GM23338 (cell line): ENCODE results near the gene NPTXR. TPM values are rescaled to one million over a fixed set of nuclear protein-coding genes. Genes with fewer than 3 reads are reported as not detected.
A peak's percentile ranks its signal among the peaks of the same experiment; 100 is the strongest.

Experiments
- ATAC-seq: fragments of 200-7000 bp; cut with Tn5 transposase; 3 replicates; pipeline ENCODE4 v1.9.1; 2020
- DNase-seq: peaks from one replicate; pipeline ENCODE4 v3.0.0-alpha.2; 2015; ENCODE audit warnings: low spot score
- H2AFZ ChIP-seq: fragments of 200-600 bp; sonication (generic); 2 replicates; pipeline ENCODE4 v1.8.0; 2016; ENCODE audit warnings: antibody characterized with exemption, mild to moderate bottlenecking, moderate library complexity
- H3F3A ChIP-seq: fragments of 200-600 bp; sonication (generic); replicated peaks from 2 replicates; pipeline ENCODE4 v1.8.0; 2017; ENCODE audit warnings: antibody characterized with exemption, mixed run types, low read depth
- H3K27ac ChIP-seq: fragments of 200-600 bp; sonication (generic); 2 replicates; pipeline ENCODE4 v1.6.1; 2016; ENCODE audit warnings: low read depth
- H3K27me3 ChIP-seq: fragments of 200-600 bp; sonication (generic); 2 replicates; pipeline ENCODE4 v1.8.0; 2016; ENCODE audit warnings: mild to moderate bottlenecking, mixed run types, moderate library complexity; ENCODE audit not compliant: insufficient read depth
- H3K36me3 ChIP-seq: fragments of 200-600 bp; sonication (generic); 2 replicates; pipeline ENCODE4 v1.8.0; 2016; ENCODE audit warnings: mild to moderate bottlenecking; ENCODE audit not compliant: insufficient read depth
- H3K4me1 ChIP-seq: fragments of 200-600 bp; sonication (generic); 2 replicates; pipeline ENCODE4 v1.8.0; 2016; ENCODE audit warnings: mild to moderate bottlenecking, moderate library complexity; ENCODE audit not compliant: insufficient read depth
- H3K4me2 ChIP-seq: fragments of 200-600 bp; sonication (generic); 2 replicates; pipeline ENCODE4 v1.7.1; 2017; ENCODE audit warnings: mixed run types
- H3K4me3 ChIP-seq: fragments of 200-600 bp; sonication (generic); 2 replicates; pipeline ENCODE4 v1.6.1; 2016; ENCODE audit warnings: mixed run types
- H3K79me2 ChIP-seq: fragments of 200-600 bp; sonication (generic); replicated peaks from 2 replicates; pipeline ENCODE4 v1.8.0; 2017; ENCODE audit warnings: mild to moderate bottlenecking; ENCODE audit not compliant: insufficient read depth
- H3K9me2 ChIP-seq: fragments of 200-600 bp; sonication (generic); 2 replicates; pipeline ENCODE4 v1.8.0; 2017; ENCODE audit not compliant: insufficient read depth
- H4K20me1 ChIP-seq: fragments of 200-600 bp; sonication (generic); replicated peaks from 2 replicates; pipeline ENCODE4 v1.8.0; 2017; ENCODE audit warnings: mild to moderate bottlenecking; ENCODE audit not compliant: insufficient read depth
- H3K27ac Mint-ChIP-seq: 2 replicates; pipeline ENCODE4 v1.8.0; 2020; ENCODE audit warnings: inconsistent platforms, mild to moderate bottlenecking, moderate library complexity, mixed read lengths
- H3K27me3 Mint-ChIP-seq: 3 replicates; pipeline ENCODE4 v1.8.0; 2022; ENCODE audit warnings: low read depth, mild to moderate bottlenecking, moderate library complexity, mixed read lengths, inconsistent platforms; ENCODE audit not compliant: insufficient read depth, poor library complexity
- H3K36me3 Mint-ChIP-seq: 3 replicates; pipeline ENCODE4 v1.8.0; 2021; ENCODE audit warnings: low read depth, mild to moderate bottlenecking, inconsistent platforms, moderate library complexity, mixed read lengths
- H3K4me1 Mint-ChIP-seq: 3 replicates; pipeline ENCODE4 v1.8.0; 2020; ENCODE audit warnings: mild to moderate bottlenecking, inconsistent platforms, mixed read lengths
- H3K4me3 Mint-ChIP-seq: 3 replicates; pipeline ENCODE4 v1.8.0; 2021; ENCODE audit warnings: moderate library complexity, mild to moderate bottlenecking, inconsistent platforms, mixed read lengths
- H3K9me3 Mint-ChIP-seq: 3 replicates; pipeline ENCODE4 v1.8.0; 2020; ENCODE audit warnings: moderate library complexity, mild to moderate bottlenecking, inconsistent platforms, mixed read lengths
- EZH2 ChIP-seq: fragments of 200-600 bp; sonication (generic); IDR thresholded peaks from one replicate; pipeline ENCODE4 v1.8.0; 2017; ENCODE audit warnings: antibody characterized with exemption, mild to moderate bottlenecking, low read depth; ENCODE audit not compliant: unreplicated experiment
- STAT1 ChIP-seq: IDR thresholded peaks from one replicate; pipeline ENCODE4 v1.6.1; 2016; ENCODE audit warnings: antibody characterized with exemption; ENCODE audit not compliant: unreplicated experiment
- ZNF114 ChIP-seq: fragments of 250-450 bp; sonication (Bioruptor Pico); IDR thresholded peaks from 2 replicates; pipeline ENCODE4 v1.5.0; 2020; ENCODE audit warnings: mild to moderate bottlenecking, moderate library complexity
- ZNF331 ChIP-seq: fragments of 250-450 bp; sonication (Bioruptor Pico); IDR thresholded peaks from 2 replicates; pipeline ENCODE4 v1.5.0; 2020; ENCODE audit warnings: low read depth, mild to moderate bottlenecking, moderate library complexity
- polyA plus RNA-seq: library from polyadenylated mRNA; unstranded; fragments of >200 nt; fragmentation: Nextera tagmentation; extraction: Ambion mirVana; gene quantifications from 2 replicates; pipeline ENCODE4 v1.2.1, GENCODE V29; 2016
- total RNA-seq: library from RNA; depleted of rRNA; stranded (reverse); fragments of >200 nt; shearing (Covaris generic); gene quantifications from 2 replicates; pipeline ENCODE4 v1.2.3, GENCODE V29; 2014
- TF ChIP-seq, protein P1 (sequence below): IDR thresholded peaks from one replicate; pipeline ENCODE4 v1.6.1; 2018; ENCODE audit warnings: antibody characterized with exemption; ENCODE audit not compliant: unreplicated experiment
- TF ChIP-seq, protein P2 (sequence below), 2 experiments: fragments of 200-600 bp in 1 of 2; sonication (generic) in 1 of 2; conservative IDR thresholded peaks; 2 replicates each; pipeline versions ENCODE4 v1.5.1 to v1.6.1; 2016 to 2017; ENCODE audit warnings: antibody characterized with exemption in 2 of 2, low read depth in 2 of 2, mild to moderate bottlenecking in 2 of 2, moderate library complexity in 1 of 2
- TF ChIP-seq, protein P3 (sequence below): fragments of 250-450 bp; sonication (Bioruptor Pico); IDR thresholded peaks from 2 replicates; pipeline ENCODE4 v1.5.0; 2020; ENCODE audit warnings: mild to moderate bottlenecking, moderate library complexity

Gene NPTXR
- total and polyA plus RNA-seq, 2 experiments from 2014 or later = 0.89 to 13.4 TPM

DNA sequence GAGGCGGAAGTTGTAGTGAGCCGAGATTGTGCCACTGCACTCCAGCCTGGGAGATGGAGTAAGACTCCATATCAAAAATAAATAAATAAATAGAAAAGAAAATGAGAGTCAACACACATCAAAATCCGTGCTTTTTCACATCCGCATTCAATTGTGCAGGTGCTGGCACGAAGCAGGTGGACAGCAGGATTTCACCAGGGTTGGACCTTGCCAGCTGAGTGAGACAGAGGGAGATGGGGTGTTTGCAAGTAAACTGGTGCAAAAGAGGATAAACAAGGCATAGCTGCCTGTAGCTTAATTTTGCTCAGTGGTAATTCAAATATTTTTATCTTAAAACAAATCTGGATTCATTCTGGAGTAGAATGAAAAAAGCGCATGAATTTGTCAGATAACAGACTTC lies 26.6 kb downstream of the NPTXR start (continued):
- TF ChIP-seq, protein P1, sequence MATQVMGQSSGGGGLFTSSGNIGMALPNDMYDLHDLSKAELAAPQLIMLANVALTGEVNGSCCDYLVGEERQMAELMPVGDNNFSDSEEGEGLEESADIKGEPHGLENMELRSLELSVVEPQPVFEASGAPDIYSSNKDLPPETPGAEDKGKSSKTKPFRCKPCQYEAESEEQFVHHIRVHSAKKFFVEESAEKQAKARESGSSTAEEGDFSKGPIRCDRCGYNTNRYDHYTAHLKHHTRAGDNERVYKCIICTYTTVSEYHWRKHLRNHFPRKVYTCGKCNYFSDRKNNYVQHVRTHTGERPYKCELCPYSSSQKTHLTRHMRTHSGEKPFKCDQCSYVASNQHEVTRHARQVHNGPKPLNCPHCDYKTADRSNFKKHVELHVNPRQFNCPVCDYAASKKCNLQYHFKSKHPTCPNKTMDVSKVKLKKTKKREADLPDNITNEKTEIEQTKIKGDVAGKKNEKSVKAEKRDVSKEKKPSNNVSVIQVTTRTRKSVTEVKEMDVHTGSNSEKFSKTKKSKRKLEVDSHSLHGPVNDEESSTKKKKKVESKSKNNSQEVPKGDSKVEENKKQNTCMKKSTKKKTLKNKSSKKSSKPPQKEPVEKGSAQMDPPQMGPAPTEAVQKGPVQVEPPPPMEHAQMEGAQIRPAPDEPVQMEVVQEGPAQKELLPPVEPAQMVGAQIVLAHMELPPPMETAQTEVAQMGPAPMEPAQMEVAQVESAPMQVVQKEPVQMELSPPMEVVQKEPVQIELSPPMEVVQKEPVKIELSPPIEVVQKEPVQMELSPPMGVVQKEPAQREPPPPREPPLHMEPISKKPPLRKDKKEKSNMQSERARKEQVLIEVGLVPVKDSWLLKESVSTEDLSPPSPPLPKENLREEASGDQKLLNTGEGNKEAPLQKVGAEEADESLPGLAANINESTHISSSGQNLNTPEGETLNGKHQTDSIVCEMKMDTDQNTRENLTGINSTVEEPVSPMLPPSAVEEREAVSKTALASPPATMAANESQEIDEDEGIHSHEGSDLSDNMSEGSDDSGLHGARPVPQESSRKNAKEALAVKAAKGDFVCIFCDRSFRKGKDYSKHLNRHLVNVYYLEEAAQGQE = no peak
- TF ChIP-seq, protein P2, sequence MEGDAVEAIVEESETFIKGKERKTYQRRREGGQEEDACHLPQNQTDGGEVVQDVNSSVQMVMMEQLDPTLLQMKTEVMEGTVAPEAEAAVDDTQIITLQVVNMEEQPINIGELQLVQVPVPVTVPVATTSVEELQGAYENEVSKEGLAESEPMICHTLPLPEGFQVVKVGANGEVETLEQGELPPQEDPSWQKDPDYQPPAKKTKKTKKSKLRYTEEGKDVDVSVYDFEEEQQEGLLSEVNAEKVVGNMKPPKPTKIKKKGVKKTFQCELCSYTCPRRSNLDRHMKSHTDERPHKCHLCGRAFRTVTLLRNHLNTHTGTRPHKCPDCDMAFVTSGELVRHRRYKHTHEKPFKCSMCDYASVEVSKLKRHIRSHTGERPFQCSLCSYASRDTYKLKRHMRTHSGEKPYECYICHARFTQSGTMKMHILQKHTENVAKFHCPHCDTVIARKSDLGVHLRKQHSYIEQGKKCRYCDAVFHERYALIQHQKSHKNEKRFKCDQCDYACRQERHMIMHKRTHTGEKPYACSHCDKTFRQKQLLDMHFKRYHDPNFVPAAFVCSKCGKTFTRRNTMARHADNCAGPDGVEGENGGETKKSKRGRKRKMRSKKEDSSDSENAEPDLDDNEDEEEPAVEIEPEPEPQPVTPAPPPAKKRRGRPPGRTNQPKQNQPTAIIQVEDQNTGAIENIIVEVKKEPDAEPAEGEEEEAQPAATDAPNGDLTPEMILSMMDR (conservative IDR thresholded peaks at IDR 0.05; ENCODE audit: low read depth in 2 of 2) = no peak
- TF ChIP-seq STAT1 (no peak), EZH2 (no peak)

DNA sequence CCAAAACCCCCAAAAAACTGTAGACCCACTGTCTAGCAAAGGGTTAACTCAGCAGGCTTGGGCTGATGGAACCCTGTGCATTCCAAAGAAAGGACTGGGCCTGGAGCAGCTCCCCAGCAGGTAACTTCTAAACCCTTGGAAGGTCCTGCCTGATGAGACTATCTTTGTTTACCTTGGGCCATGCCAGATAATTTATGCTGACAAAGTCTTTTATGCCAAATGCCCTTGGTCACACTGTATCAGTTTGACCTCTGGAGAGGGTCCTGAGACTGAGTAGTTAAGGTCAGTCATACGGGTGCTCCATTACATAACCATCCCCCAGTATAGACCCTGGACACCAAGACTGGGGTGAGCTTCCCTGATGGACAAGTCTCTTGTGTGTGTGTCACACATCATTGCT lies 28.0 kb downstream of the NPTXR start:
- Histone ChIP-seq H3K27me3 (no peaks in the 10 kb centered on the region), H3K27ac (no peak overlapping the region), H3K4me2 (no peak overlapping the region), H3K36me3 (no peaks in the 10 kb centered on the region), H3K4me3 (no peak overlapping the region), H3K79me2 (no peaks in the 10 kb centered on the region), H4K20me1 (no peaks in the 10 kb centered on the region), H3K4me1 (no peaks in the 10 kb centered on the region), H3K9me2 (no peaks in the 10 kb centered on the region), H3F3A (no peaks in the 10 kb centered on the region), H2AFZ (no peak overlapping the region)
- Mint-ChIP-seq H3K27ac (no peak overlapping the region), H3K9me3 (no peaks in the 10 kb centered on the region), H3K36me3 (no peaks in the 10 kb centered on the region), H3K27me3 (peaks cover 14% of the 10 kb centered on the region), H3K4me1 (peaks cover 4% of the 10 kb centered on the region; the same call in 2 of the 3 replicates), H3K4me3 (no peak overlapping the region)
- ATAC-seq (0 out of 3 replicates have a peak, but pooled peaks have one; percentile 26), DNase-seq (no peak)
- TF ChIP-seq ZNF331 (CRISPR knock-in tag) = no peak
- TF ChIP-seq, protein P2 (conservative IDR thresholded peaks at IDR 0.05; ENCODE audit: low read depth in 2 of 2) = no peak
- TF ChIP-seq, protein P3, sequence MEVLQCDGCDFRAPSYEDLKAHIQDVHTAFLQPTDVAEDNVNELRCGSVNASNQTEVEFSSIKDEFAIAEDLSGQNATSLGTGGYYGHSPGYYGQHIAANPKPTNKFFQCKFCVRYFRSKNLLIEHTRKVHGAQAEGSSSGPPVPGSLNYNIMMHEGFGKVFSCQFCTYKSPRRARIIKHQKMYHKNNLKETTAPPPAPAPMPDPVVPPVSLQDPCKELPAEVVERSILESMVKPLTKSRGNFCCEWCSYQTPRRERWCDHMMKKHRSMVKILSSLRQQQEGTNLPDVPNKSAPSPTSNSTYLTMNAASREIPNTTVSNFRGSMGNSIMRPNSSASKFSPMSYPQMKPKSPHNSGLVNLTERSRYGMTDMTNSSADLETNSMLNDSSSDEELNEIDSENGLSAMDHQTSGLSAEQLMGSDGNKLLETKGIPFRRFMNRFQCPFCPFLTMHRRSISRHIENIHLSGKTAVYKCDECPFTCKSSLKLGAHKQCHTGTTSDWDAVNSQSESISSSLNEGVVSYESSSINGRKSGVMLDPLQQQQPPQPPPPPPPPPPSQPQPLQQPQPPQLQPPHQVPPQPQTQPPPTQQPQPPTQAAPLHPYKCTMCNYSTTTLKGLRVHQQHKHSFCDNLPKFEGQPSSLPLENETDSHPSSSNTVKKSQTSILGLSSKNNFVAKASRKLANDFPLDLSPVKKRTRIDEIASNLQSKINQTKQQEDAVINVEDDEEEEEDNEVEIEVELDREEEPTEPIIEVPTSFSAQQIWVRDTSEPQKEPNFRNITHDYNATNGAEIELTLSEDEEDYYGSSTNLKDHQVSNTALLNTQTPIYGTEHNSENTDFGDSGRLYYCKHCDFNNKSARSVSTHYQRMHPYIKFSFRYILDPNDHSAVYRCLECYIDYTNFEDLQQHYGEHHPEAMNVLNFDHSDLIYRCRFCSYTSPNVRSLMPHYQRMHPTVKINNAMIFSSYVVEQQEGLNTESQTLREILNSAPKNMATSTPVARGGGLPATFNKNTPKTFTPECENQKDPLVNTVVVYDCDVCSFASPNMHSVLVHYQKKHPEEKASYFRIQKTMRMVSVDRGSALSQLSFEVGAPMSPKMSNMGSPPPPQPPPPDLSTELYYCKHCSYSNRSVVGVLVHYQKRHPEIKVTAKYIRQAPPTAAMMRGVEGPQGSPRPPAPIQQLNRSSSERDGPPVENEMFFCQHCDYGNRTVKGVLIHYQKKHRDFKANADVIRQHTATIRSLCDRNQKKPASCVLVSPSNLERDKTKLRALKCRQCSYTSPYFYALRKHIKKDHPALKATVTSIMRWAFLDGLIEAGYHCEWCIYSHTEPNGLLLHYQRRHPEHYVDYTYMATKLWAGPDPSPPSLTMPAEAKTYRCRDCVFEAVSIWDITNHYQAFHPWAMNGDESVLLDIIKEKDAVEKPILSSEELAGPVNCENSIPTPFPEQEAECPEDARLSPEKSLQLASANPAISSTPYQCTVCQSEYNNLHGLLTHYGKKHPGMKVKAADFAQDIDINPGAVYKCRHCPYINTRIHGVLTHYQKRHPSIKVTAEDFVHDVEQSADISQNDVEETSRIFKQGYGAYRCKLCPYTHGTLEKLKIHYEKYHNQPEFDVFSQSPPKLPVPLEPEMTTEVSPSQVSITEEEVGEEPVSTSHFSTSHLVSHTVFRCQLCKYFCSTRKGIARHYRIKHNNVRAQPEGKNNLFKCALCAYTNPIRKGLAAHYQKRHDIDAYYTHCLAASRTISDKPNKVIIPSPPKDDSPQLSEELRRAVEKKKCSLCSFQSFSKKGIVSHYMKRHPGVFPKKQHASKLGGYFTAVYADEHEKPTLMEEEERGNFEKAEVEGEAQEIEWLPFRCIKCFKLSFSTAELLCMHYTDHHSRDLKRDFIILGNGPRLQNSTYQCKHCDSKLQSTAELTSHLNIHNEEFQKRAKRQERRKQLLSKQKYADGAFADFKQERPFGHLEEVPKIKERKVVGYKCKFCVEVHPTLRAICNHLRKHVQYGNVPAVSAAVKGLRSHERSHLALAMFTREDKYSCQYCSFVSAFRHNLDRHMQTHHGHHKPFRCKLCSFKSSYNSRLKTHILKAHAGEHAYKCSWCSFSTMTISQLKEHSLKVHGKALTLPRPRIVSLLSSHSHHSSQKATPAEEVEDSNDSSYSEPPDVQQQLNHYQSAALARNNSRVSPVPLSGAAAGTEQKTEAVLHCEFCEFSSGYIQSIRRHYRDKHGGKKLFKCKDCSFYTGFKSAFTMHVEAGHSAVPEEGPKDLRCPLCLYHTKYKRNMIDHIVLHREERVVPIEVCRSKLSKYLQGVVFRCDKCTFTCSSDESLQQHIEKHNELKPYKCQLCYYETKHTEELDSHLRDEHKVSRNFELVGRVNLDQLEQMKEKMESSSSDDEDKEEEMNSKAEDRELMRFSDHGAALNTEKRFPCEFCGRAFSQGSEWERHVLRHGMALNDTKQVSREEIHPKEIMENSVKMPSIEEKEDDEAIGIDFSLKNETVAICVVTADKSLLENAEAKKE (CRISPR knock-in tag) = no peak
- no peak for TF ChIP-seq ZNF114 (CRISPR knock-in tag)
